ENCODE data around the gene IRF2. TPM values are rescaled to one million over a fixed set of nuclear protein-coding genes. Genes with fewer than 3 reads are reported as not detected.

IRF2 gene
- total and polyA plus RNA-seq, 2 of the 8 experiments (the other 6 are each of a cell fraction or from before 2014, with no cell fraction given): 13.8 to 17.0 TPM

GRCh38 chr4:184382189-184382846, 92.0 kb downstream of the IRF2 start:
- Histone ChIP-seq H2BK5ac (ENCODE audit: low read depth, low read length) (no peak overlapping the region), H3K36me3 (ENCODE audit: control insufficient read depth in 2 of 4, insufficient read depth in 4 of 4, low read length in 3 of 4) (no peaks in the 10 kb centered on the region), H2BK120ac (replicated peaks; ENCODE audit: low read depth, low read length) (no peak overlapping the region), H3K9ac (replicated peaks in 1 of 4; ENCODE audit: extremely low read depth in 1 of 4, low read depth in 3 of 4, low read length in 3 of 4) (no peak overlapping the region), H3K4ac (replicated peaks; ENCODE audit: insufficient read length, low read depth, low read length) (no peak overlapping the region), H2AFZ (ENCODE audit: low read length) (no peak overlapping the region), H4K91ac (replicated peaks; ENCODE audit: insufficient read length, low read length) (no peak overlapping the region), H3K79me1 (ENCODE audit: low read depth, low read length) (no peaks in the 10 kb centered on the region), H4K8ac (ENCODE audit: extremely low read depth, insufficient read depth, low read length) (no peak overlapping the region), H3K27ac (ENCODE audit: low read depth, low read length) (0 out of 2 replicates have a peak overlapping the region, but pooled peaks have one; percentile 1), H3K14ac (ENCODE audit: insufficient read length) (no peak overlapping the region), H2BK12ac (ENCODE audit: low read depth, low read length) (no peak overlapping the region), H4K5ac (ENCODE audit: insufficient read length, low read depth, low read length) (no peak overlapping the region), H3K18ac (ENCODE audit: extremely low read depth, low read length) (no peak overlapping the region), H3K79me2 (ENCODE audit: control insufficient read depth in 1 of 2, insufficient read depth in 2 of 2, low read length in 2 of 2) (no peaks in the 10 kb centered on the region), H3K4me3 (ENCODE audit: extremely low read depth in 1 of 4, insufficient read depth in 2 of 4, low read depth in 3 of 4, low read length in 4 of 4) (no peak overlapping the region), H3K23me2 (ENCODE audit: low read depth, low read length) (no peaks in the 10 kb centered on the region), H3K9me3 (ENCODE audit: insufficient read depth in 2 of 2, low read depth in 1 of 2, low read length in 1 of 2) (no peaks in the 10 kb centered on the region), H2AK5ac (ENCODE audit: low read depth, low read length) (no peak overlapping the region), H2BK20ac (ENCODE audit: low read length) (no peak overlapping the region), H4K20me1 (replicated peaks in 1 of 2; ENCODE audit: control insufficient read depth in 1 of 2, insufficient read depth in 2 of 2, low read length in 2 of 2) (no peaks in the 10 kb centered on the region), H3K27me3 (replicated peaks in 1 of 4; ENCODE audit: control insufficient read depth in 3 of 4, extremely low read depth in 1 of 4, insufficient read depth in 3 of 4, low read length in 3 of 4) (no peaks in the 10 kb centered on the region), H3K4me1 (replicated peaks in 1 of 4; ENCODE audit: control insufficient read depth in 3 of 4, insufficient read depth in 4 of 4, low read length in 3 of 4) (peaks cover 21 to 37% (median 33%) of the 10 kb centered on the region in 4 experiments), H3K23ac (ENCODE audit: insufficient read length) (no peak overlapping the region), H2BK15ac (ENCODE audit: low read length) (no peak overlapping the region), H3K56ac (replicated peaks; ENCODE audit: insufficient read length, low read depth, low read length) (no peak overlapping the region), H3K4me2 (ENCODE audit: insufficient read depth in 1 of 2, low read depth in 2 of 2, low read length in 2 of 2) (no peak overlapping the region)
- DNase-seq (ENCODE audit: low read depth in 1 of 2, low spot score in 2 of 2): no peak
- ChIA-PET CTCF (ENCODE audit: partially characterized antibody) (interaction anchor here (1.2 to 1.6 kb wide), 2 partner anchors 8 to 75 kb away, joined by 3 to 5 read pairs; no protein-coding TSS in a partner anchor), POLR2A (ENCODE audit: partially characterized antibody) (no interaction called here)
- WGBS, 2 experiments (ENCODE audit: extremely low coverage in 1 of 2, insufficient coverage in 1 of 2, insufficient read length in 1 of 2, insufficient replicate concordance in 2 of 2, low coverage in 1 of 2, low lambda C conversion rate in 2 of 2, missing lambda C conversion rate in 1 of 2): 83% methylated on average over 12 of the region's 12 CpGs; no CpG with 5 or more reads in 1 of the 2 experiments
- no peak for FAIRE-seq
- TF ChIP-seq BCL11A (IDR thresholded peaks at IDR 0.05; ENCODE audit: low read depth in 2 of 2, low read length in 2 of 2): no peak
- no peak for TF ChIP-seq HDAC2 (IDR thresholded peaks at IDR 0.05; ENCODE audit: borderline replicate concordance in 1 of 2, low read depth in 2 of 2, low read length in 2 of 2)
- 0 out of 2 replicates have a peak, but pooled peaks have one; percentile 16 for TF ChIP-seq E2F6 (IDR thresholded peaks at IDR 0.05)
- TF ChIP-seq TBP (IDR thresholded peaks at IDR 0.05; ENCODE audit: low read depth, low read length): no peak
